ENCODE data around the gene FOXL2NB.
A peak's percentile ranks its signal among the peaks of the same experiment; 100 is the strongest.
"Not testable (repeated sequence)": the region's sequence is repeated elsewhere in the genome, so short reads cannot be mapped to it uniquely, and the experiment has no call there.

FOXL2NB gene

DNA sequence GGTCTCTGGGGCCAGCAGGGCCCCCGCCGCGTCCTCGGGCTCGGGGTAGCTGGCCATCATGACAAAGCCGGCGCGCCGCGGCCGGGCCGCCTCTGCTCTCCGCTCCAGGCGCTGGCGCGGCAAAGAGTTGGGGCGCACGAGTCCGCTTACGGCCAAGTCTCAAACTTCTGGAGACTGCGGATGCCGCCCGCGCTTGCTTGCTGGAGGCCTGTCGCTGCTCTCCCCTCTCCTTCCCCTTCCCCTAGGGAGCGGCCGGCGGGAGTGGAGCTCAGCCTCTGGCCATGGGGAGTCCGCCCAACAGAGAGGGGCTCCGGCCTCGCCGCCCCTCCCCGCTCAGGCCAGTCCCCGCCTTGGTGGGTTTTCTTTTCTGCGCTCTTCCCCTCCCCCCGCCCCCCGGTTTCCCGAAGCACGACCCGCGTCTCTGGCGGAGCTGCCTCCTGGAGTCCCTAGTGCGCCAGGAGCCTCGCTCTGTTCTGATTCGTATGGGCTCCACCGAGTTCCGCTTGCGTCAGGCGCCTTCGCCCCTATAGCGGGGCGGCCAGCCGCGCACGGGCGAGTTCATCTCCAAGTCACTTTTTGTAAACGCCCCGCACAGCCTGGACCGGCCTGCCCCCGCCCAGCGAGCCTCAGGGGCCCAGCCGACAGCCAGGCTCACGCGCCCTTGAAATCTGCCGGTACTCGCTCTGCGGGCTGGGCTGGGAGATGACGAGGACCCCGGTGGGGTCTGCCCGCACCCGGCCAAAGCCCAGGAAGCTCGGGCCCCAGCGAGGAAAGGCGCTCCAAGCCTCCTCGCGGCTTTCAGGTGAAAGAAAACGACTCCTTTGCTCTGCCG is at the start of gene FOXL2NB, which contains the start of gene FOXL2:
TSS of gene FOXL2NB (plus strand) at position 555 of the 832 bp plus-strand sequence. CDS start at position 703, 148 bp downstream.
TSS of gene FOXL2 (minus strand) at position 475 of the 832 bp plus-strand sequence. CDS start at position 60, 415 bp downstream.
- DNase-seq (ENCODE audit: low read depth) = no peak

DNA sequence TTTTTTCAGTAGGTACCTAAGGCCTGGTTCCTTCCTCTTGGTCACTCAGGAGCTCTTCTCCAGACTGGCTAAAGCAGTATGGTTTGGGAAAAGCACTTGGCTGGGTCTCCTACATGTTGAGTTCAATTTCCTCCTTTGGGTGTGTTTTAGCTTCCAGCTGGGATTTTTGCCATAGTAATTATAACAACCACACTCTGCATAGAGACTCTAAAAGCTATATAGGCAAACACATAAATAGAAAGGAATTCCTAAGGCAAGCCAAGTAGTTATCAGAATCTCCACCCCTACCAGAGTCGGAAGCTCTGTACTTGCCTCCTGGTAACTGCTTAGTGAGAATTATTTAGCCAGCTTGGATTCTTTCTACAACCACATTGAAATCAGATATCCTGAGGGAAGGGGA is 48.7 kb upstream of the FOXL2NB start:
- no peak for DNase-seq (ENCODE audit: low read depth)

DNA sequence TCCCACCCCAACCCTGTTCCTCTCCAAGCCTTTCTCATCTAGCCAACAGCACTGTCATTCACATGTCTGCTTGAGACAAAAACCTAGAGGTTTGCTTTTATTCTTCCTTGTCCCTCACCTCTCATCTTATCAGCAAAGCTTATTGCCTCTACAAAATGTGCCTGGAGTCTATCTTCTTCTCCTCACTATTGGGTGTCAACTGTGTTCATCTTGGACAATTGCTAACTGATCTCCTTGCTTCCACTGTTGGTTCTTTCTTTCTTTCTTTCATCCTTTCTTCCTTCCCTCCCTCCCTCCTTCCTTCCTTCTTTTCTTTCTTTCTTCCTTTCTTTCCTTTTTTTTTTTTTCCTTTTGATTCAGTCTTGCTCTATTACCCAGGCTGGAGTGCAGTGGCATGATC is 48.3 kb upstream of the FOXL2NB start:
- no peak for DNase-seq (ENCODE audit: low read depth)

DNA sequence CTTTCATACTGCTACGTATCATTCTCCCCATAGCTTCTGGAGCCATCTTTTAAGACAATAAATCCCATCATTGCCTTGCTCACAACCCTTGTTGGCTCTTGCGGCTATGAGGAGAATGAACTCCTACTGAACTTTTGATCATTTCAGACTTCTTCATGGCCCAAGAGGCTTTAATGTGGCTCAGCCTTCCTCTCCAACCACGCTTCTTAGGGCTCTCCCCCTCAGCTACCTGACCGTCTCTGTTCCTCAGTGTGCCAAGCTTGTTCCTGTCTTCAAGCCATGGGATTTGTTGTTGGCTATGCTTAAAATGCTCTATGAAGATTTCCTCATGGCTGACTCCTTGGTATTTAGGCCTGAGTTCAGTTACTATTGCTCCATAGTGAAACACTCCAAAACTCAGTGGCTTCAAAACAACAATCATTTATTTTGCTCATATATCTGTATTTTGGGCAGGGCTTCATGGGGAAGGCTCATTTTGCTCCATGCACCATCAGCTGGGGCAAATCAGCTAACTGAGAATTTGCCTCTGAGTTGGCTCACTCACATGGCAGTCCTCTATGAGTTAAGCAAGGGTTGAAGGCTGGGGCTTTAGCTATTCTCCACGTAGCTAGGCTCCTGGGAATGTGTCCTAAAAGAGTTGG is 47.5 kb upstream of the FOXL2NB start:
- no peak for DNase-seq (ENCODE audit: low read depth)

DNA sequence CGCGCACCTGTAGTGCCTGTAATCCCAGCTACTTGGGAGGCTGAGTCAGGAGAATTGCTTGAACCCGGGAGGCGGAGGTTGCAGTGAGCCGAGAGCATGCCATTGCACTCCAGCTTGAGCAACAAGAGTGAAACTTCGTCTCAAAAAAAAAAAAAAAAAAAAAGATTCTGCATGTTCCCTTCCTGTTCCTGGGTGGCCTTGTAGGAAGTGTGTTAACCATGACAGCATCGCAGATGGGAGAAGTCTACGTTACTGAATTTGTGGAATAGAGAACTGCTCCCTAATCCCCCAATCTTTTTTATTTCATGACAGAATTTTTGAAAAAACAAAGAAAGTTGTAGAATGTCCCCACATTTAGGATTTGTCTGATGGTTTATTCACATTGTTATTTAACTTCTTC is 45.5 kb upstream of the FOXL2NB start:
- DNase-seq (ENCODE audit: low read depth) = no peak

DNA sequence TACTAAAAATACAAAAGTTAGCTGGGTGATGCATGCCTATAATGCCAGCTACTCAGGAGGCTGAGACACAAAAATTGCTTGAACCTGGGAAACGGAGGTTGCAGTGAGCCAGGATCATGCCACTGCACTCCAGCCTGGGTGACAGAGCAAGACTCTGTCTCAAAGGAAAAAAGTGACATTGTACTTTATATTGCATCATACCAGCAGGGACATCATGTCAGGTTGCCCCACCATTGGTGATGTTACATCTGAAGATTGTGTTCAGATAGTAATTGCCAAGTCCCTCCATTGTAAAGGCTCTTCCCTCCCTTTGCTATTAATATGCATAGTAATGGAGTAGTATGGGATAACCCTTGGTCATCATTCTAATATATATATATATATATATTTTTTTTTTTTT is 44.8 kb upstream of the FOXL2NB start:
- DNase-seq (ENCODE audit: low read depth) = no peak

DNA sequence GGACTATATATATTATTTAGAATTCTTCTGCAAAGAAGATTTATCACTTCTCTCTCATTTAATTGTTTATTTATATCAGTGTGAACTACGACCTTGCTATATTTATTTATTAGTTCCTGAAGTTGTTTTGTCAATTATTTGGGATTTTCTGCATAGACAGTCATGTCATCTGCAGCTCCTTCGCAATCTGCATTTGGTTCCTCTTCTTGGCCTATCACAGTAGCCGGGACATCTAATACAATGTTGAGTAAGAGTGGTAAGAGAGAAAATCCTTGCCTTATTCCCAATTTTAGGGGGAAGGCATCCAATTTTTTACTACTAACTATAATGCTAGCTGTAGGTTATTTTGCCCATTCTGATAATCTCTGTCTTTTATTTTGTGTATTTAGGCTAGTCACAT is 39.5 kb upstream of the FOXL2NB start:
- no peak for DNase-seq (ENCODE audit: low read depth)

DNA sequence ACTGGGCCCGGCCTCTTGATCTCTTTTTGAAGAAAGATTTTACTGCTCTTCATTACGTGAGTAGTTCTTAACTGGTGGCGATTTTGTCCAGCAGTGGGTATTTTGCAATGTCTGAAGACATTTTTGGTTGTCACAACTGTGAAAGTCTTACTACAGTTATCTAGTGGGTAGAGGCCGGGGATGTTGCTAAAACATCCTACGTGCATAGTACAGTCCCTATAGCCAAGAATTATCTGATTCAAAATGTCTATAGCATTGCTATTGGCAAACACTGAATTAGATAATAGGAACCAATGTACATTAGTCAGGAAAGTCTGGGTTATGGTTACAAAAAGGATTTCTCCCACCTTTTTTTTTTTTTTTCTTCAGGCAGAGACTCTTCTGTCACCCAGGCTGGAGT is 38.2 kb upstream of the FOXL2NB start:
- no peak for DNase-seq (ENCODE audit: low read depth)

DNA sequence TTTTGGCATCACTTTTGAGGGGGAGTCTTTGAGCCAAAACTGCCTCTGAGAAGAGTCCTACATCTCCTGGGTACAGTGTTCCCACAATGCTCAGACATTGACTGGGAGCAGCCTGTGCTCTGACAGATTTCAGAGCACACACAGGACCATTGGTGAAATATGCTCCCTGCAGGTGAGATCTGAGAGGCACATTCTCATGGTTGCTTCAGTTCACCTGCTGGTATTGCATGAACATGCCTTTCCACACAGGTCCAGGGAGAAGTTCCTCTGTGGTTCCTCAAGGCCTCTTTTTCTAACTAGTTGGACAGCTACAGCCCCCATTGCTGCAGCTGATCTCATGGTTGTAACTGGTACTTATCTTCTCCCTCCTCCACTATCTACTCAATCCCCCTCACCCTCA is 37.1 kb upstream of the FOXL2NB start:
- no peak for DNase-seq (ENCODE audit: low read depth)

DNA sequence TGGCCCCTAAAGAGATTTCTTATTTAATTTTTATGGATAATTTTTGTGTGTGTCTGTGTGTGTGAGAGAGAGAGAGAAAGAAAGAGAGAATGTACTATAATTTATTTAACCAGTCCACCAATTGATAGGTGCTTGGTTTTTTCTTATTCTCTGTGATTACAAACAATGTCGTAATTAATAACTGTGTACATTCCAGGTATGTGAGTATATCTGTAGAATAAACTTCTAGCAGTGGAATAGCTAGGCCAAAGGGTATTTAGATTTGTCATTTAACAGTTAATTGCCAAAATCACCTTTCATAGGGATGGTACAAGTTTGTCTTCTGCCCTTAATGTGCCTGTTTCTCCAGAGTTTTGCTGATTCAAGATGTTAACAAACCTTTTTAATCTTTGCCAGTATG is 35.4 kb upstream of the FOXL2NB start:
- no peak for DNase-seq (ENCODE audit: low read depth)

DNA sequence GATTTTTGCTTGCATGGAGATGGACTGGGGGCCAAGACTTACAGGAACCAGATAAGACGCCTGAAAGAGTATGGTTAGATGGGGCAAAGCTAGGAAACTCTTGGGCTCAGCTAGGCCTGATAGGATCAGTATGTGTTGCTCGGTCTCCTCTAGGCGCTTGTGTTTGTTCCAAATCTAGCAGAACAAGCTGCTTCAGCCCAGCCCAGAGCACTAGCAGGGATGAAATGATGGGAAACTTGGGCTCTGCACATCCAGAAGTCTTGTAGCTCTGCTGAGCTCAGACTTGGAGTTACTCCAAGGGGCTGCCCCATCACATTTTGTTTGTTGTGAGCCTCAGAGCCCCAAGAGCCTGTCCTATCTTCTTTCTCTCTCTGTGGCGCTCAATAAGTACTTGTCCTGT is 34.8 kb upstream of the FOXL2NB start:
- DNase-seq (ENCODE audit: low read depth) = no peak

DNA sequence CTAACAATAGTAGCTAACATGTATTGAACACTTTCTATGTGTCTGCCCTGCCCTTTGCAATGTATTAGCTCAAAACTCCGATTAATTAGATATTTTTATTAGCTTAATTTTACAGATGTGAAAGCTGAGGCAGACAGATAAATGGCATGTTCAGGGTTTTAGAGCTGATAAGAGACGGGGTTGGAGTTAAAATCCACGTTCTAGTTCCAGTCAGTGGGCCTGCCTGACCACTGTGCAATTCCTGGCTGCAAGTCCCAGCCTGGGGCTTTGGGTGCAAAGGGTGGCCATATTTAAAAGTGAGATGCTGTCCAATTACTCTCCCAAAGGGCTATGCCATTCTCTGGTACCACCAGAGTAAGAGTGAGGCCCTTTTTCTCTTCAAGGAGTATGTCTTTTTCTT is 33.3 kb upstream of the FOXL2NB start:
- no peak for DNase-seq (ENCODE audit: low read depth)

DNA sequence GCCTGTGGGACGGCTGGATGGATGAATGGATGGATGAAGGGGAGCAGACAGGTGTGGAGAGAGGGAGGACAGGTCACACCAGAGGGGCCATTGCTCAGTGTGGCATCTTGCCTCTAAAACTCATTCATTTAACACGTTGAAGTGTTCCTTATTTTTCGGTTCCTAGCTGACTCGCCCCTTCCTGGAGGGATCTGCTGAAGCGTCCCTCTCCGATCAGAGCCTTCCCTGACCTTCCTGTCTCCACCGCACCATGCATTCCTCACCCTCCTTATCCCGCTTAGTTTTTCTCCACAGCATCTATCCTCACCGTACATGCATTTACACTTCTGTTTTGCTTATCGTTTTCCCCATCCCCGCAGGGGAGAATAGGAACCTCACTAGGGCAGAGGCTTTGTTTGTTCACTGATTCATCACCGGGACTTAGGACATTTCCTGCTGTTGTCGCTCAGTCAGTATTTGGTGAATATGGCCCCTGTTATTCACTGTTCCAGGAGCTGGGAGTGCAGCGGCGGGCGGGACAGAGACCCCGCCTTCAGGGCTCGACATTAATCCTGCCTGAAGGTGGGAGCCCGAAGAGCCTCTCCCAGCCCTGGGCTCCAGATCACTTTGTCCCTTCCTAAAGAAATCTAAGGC is 32.0 kb upstream of the FOXL2NB start:
- DNase-seq (ENCODE audit: low read depth) = no peak

DNA sequence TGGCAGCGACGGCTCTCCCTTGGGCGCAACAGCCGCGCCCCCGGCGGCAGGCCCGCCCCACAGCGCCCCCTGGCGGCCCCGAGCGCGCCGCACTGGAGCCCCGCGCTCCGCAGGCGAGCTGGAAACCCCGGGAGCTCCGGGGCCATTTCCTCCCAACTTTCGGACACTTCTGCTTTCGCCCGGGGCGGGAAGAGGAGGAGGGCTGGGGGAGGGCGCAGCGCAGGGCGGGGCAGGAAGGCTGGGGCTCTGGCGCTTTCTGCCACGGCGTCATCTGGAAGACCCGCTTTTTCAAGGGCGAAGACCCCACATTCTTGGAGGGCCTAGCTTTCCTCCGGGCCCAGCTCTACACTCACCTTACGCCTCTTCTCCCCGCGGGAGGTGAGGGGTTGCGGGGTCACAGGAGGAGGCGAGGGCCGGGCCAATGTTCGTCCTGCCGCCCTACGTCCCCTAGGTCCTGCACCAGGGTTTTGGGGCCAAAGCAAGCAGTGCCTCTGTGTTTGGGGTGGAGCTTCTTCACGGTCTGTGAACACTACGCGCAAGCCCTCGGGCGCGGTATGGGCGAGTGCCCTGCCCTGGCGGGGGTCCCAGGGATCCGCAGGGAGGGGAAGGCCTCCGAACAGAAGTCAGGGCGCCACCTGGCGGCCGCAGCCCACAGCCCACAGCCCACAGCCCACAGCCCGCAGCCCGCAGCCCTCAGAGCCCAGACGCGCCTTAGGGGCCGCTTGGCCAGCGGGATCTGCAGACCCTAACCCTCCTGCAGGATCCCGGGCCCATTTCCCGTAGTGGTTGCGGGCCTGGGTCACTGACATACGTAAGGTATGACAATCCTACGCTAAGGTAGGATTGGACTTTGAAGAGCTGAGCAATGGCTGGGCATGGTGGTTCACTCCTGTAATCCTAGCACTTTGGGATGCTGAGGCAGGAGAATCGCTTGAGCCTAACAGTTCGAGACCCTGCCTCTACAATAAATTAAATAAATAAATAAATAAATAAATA is 31.2 kb upstream of the FOXL2NB start:
- DNase-seq (ENCODE audit: low read depth) = peak; percentile 69

DNA sequence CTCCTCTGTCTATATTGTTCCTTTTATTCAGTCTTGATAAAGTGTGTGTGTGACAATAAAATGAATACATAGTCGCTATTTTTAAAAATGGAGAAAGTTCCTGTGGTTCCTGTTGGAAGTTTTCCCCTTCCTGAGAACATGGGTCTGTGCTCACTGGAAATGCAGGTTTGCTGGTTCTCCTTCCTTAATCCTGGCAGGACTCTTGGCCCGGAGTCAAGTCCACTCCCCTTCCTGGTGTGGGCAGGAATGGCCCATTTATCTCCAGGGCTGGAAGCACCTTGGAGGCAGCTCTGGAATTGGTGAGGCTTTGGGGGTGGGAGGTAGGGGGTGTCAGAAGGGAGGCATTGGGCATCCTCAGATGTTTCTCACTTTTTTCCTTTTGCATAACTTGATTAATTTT is 30.2 kb upstream of the FOXL2NB start:
- DNase-seq (ENCODE audit: low read depth) = no peak

DNA sequence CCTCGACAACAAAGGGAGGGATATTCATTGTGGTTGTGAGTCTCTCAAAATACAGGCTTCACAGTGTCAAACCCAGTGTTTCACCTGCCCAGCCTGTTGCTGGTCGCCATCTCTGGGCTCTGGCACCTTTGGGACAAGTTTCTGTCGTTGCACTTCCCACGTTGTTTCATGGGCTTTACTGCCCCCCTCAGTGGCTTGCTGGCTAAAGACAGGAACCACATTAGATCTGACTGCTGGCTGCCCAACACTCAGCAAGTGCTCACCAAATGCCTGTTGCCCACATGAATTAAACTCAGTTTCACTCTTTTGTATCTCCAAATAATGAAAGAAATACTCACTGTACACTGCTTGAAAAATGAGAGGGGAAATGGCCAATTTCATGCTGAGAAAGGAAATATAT is 27.7 kb upstream of the FOXL2NB start:
- DNase-seq (ENCODE audit: low read depth) = no peak

DNA sequence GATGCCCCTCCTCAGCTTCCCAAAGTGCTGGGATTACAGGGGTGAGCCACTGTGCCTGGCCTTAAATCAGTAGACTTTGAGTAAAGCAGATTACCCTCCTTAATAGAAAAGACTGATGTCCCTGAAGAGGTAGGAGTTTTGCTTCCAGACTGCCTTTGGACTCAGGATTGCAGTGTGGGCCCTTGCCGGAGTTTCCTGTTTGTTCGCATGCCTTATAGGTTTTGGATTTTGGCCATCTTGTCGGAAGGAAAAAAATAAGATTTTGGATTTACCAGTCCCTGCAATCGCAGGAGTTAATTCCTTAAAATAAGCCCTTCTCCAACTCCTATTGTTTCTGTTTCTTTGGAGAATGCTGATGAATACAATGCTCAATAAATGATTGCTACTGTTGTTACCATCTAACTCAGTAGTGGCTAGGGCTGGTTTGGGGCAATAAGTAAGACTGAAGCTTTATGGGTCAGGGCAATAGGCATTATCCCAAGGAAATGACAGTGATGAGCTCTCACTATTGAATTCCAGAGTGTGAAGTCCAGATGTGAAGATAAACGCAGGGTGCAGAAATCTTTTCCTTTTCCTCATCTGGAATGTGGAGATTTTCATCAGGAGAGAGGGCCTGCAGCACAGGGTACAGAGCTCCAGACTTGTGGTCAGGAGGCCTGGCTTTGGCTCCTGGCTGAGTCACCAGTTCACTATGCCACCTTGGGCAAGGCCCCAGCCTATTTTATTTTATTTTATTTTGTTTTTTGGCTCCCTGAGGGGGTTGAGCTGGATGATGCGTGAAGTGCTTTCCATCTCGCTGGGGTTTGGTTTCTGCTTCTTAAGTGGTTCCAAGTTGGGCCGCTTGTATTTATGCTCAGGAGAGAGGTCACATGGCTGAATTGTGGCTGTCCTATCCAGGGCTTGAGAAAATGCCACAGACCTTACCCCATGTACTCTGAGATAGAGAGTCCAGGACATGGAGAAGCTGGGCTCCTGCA is 25.4 kb upstream of the FOXL2NB start:
- no peak for DNase-seq (ENCODE audit: low read depth)

DNA sequence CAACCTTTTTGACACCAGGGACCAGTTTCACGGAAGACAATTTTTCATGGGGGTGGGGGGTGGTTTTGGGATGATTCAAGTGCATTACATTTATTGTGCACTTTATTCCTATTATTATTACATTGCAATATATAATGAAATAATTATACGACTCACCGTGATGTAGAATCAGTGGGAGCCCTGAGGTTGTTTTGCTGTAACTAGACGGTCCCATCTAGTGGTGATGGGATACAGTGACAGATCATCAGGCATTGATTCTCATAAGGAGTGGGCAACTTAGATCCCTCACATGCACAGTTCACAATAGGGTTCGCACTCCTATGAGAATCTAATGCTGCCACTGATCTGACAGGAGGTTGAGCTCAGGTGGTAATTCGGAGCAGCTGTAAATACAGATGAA is 24.6 kb upstream of the FOXL2NB start:
- not testable (repeated sequence) for DNase-seq (ENCODE audit: low read depth)

DNA sequence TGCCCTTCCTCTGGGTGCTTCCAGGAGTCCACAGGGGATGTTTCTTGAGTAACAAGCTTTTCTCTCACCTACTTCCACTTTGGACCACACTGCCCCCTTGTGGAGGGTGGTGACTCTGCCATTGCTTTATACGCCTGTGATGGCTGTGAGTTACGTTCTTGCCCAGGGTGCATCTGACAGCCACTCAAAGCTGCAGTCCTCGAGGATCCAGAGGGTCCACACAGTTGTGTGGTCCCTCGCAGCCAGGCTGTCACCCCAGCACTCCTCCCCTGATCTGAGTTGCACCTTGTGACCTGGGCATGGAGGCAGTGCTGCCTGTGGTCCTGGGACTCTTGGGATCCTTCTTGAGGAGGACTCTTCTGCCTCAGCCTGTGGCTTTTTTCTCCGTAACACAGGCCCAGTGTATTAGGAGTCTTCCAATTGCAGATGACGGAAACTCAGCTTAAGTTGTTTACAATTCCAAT is 23.5 kb upstream of the FOXL2NB start:
- peak; percentile 56 for DNase-seq (ENCODE audit: low read depth)

DNA sequence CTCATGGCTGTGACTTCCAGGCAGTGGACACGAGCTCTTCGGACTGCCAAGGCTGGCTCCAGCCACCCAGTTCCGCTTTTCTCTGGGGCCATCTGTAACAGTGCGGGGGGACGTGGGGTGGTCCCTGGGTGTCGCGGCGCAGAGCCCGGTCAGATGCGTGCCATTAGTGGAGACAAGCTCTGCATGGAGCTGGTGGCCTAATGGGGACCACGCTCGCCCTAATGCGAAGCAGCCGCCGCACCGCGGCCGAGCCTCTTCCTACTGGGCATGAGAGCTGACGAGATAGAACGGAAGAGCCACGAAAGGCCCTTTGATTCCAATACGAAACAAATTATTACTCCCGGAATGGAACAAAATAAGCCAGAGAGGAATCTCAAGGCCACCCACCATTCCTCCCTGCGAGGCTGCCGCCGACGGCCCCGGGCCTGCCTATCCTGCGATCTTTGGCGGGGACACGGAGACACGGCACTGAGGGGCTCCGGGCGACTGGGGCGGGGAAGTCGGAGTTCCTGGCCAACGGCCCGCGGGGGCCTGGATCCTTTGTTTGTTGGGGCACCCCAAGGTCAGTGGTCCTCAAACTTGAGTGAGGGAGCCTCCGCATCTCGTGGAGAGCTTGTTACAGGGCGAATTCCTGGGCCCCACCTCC is 18.2 kb upstream of the FOXL2NB start:
- DNase-seq (ENCODE audit: low read depth) = no peak
